ENCODE results near the gene KLHDC10. TPM values are rescaled to one million over a fixed set of nuclear protein-coding genes. Genes with fewer than 3 reads are reported as not detected.

KLHDC10 gene
- total and polyA plus RNA-seq, 2 of the 13 experiments (the other 11 are each of a cell fraction or from before 2014, with no cell fraction given) = 11.9 to 21.6 TPM

- peak overlapping the region; percentile 43; the same call in 1 of the 2 replicates for H3K9ac ChIP-seq (ENCODE audit: insufficient read depth, low read depth, low read length)
- H3K27ac ChIP-seq (ENCODE audit: extremely low read length, insufficient read depth, low read length) = no peak overlapping the region
- POLR2A ChIA-PET = no interaction called here
- no CpG with 5 or more reads among the region's 6 CpGs for WGBS (ENCODE audit: low lambda C conversion rate)
- H3K79me2 ChIP-seq (ENCODE audit: insufficient read depth, low read length) = no peaks in the 10 kb centered on the region
- in situ Hi-C loops (cut with HindIII; ENCODE audit: extremely low pct_ligation_motif_present, low pct_unique_long_range_greater_than_20kb) = no loop called here
- CTCF ChIA-PET (ENCODE audit: low intra/inter-chr PET ratio, low total read pairs) = interaction anchor here (1.4 kb wide), 1 partner anchor 567 kb away, joined by 3 read pairs; no protein-coding TSS in a partner anchor
- peaks cover 16% of the 10 kb centered on the region for H3K4me1 ChIP-seq (ENCODE audit: insufficient read depth, low read length)
- no peak for FAIRE-seq
- peak overlapping the region; percentile 61 for H3K4me2 ChIP-seq (ENCODE audit: low read depth, low read length)
- no peaks in the 10 kb centered on the region for H3K9me3 ChIP-seq (ENCODE audit: low read length)
- BruUV-seq (replicated peaks) = no TSS peak
- H3K27me3 ChIP-seq (ENCODE audit: control insufficient read depth in 1 of 2, insufficient read depth in 2 of 2, low read length in 2 of 2) = no peaks in the 10 kb centered on the region
- H3K4me3 ChIP-seq (replicated peaks in 1 of 3; ENCODE audit: insufficient read depth in 1 of 3, low read depth in 2 of 3, low read length in 3 of 3) = peak overlapping the region in 1 of 3 experiments; percentile 41; a peak in 1 of 6 replicates
- peak; percentile 81 for ATAC-seq
- DNase-seq (ENCODE audit: low spot score) = no peak
- TF ChIP-seq HES4 (CRISPR knock-in tag; IDR thresholded peaks at IDR 0.05; ENCODE audit: borderline replicate concordance) = no peak
- peak; percentile 39; the same call in 1 of the 2 replicates for TF ChIP-seq STAG1 (CRISPR knock-in tag; IDR thresholded peaks at IDR 0.05)
- peak; percentile 52 for TF ChIP-seq CTCF (CRISPR knock-in tag; IDR thresholded peaks at IDR 0.05)
- intact Hi-C loops (cut with micrococcal nuclease; ENCODE audit: unreplicated experiment) = loop anchor here (5.0 kb wide), 1 partner anchor 82 kb away; the partner anchor contains the start of gene KLHDC10
- H4K20me1 ChIP-seq (ENCODE audit: insufficient read depth, low read length) = no peaks in the 10 kb centered on the region
- no peak overlapping the region for H2AFZ ChIP-seq (ENCODE audit: low read length)
- H3K36me3 ChIP-seq (replicated peaks in 1 of 2; ENCODE audit: control insufficient read depth in 1 of 2, insufficient read depth in 2 of 2, low read length in 2 of 2) = no peaks in the 10 kb centered on the region
These were observed 83.8 kb downstream of the KLHDC10 start for GRCh38 chr7:130154131-130154500.

GRCh38 chr7:130154501-130155317 lies 84.4 kb downstream of the KLHDC10 start:
- in situ Hi-C loops (cut with HindIII; ENCODE audit: extremely low pct_ligation_motif_present, low pct_unique_long_range_greater_than_20kb) = no loop called here
- H3K79me2 ChIP-seq (ENCODE audit: insufficient read depth, low read length) = no peaks in the 10 kb centered on the region
- H3K27me3 ChIP-seq (ENCODE audit: control insufficient read depth in 1 of 2, insufficient read depth in 2 of 2, low read length in 2 of 2) = no peaks in the 10 kb centered on the region
- ChIA-PET CTCF (ENCODE audit: low intra/inter-chr PET ratio, low total read pairs) (interaction anchor here (1.4 kb wide), 1 partner anchor 567 kb away, joined by 3 read pairs; no protein-coding TSS in a partner anchor), POLR2A (no interaction called here)
- FAIRE-seq = no peak
- no peak overlapping the region for H3K4me2 ChIP-seq (ENCODE audit: low read depth, low read length)
- H2AFZ ChIP-seq (ENCODE audit: low read length) = no peak overlapping the region
- H4K20me1 ChIP-seq (ENCODE audit: insufficient read depth, low read length) = no peaks in the 10 kb centered on the region
- no peak for DNase-seq (ENCODE audit: low spot score)
- peak; percentile 34 for ATAC-seq
- no peaks in the 10 kb centered on the region for H3K9me3 ChIP-seq (ENCODE audit: low read length)
- intact Hi-C loops (cut with micrococcal nuclease; ENCODE audit: unreplicated experiment) = loop anchor here (5.0 kb wide), 1 partner anchor 82 kb away; the partner anchor contains the start of gene KLHDC10
- H3K4me1 ChIP-seq (ENCODE audit: insufficient read depth, low read length) = peaks cover 16% of the 10 kb centered on the region
- H3K36me3 ChIP-seq (replicated peaks in 1 of 2; ENCODE audit: control insufficient read depth in 1 of 2, insufficient read depth in 2 of 2, low read length in 2 of 2) = no peaks in the 10 kb centered on the region
- H3K27ac ChIP-seq (ENCODE audit: extremely low read length, insufficient read depth, low read length) = no peak overlapping the region
- no TSS peak for BruUV-seq (replicated peaks)
- H3K4me3 ChIP-seq (replicated peaks in 1 of 3; ENCODE audit: insufficient read depth in 1 of 3, low read depth in 2 of 3, low read length in 3 of 3) = no peak overlapping the region
- WGBS (ENCODE audit: low lambda C conversion rate) = 79% methylated on average over 27 of the region's 31 CpGs
- no peak overlapping the region for H3K9ac ChIP-seq (ENCODE audit: insufficient read depth, low read depth, low read length)
- TF ChIP-seq PATZ1 (CRISPR knock-in tag; IDR thresholded peaks at IDR 0.05) = peak; percentile 36; the same call in 1 of the 2 replicates
- peak; percentile 32; the same call in 1 of the 2 replicates for TF ChIP-seq KDM2A (CRISPR knock-in tag; IDR thresholded peaks at IDR 0.05; ENCODE audit: borderline replicate concordance, low read depth)
- TF ChIP-seq ZFP91 (CRISPR knock-in tag; IDR thresholded peaks at IDR 0.05; ENCODE audit: borderline replicate concordance) = 0 out of 2 replicates have a peak, but pooled peaks have one; percentile 13
- peak; percentile 30; the same call in 1 of the 2 replicates for TF ChIP-seq STAG1 (CRISPR knock-in tag; IDR thresholded peaks at IDR 0.05)
- TF ChIP-seq ZBTB33 (CRISPR knock-in tag; IDR thresholded peaks at IDR 0.05) = peak; percentile 38; the same call in 1 of the 2 replicates
